OCI-LY7 (cell line): ENCODE measurements around the gene MSH2. TPM values are rescaled to one million over a fixed set of nuclear protein-coding genes. Genes with fewer than 3 reads are reported as not detected.
A peak's percentile ranks its signal among the peaks of the same experiment; 100 is the strongest.

ENCODE experiments used
- BruUV-seq: library from RNA; stranded (reverse); fragments of 400-500 nt; replicated peaks from 2 replicates; lab custom pipeline; 2021; lab: Mats Ljungman, UMichigan
- CTCF ChIA-PET: fragments of 300-600 bp; sonication (Branson Sonifier 250); formaldehyde crosslinking; loops from one replicate; lab custom pipeline; 2022; ENCODE audit warnings: antibody characterized with exemption; ENCODE audit not compliant: unreplicated experiment; lab: Charles Lee
- POLR2A ChIA-PET: fragments of 300-600 bp; sonication (Branson Sonifier 250); formaldehyde crosslinking; loops from one replicate; lab custom pipeline; 2022; ENCODE audit warnings: antibody characterized with exemption; lab: Charles Lee
- DNase-seq: peaks from one replicate; pipeline ENCODE4 v3.0.0-alpha.2; 2015; ENCODE audit warnings: low spot score
- H2AFZ ChIP-seq: fragments of 200-600 bp; sonication (generic), shearing (Covaris generic); 2 replicates; pipeline ENCODE4 v1.6.1; 2014; ENCODE audit warnings: mild to moderate bottlenecking, antibody characterized with exemption, low read length, moderate library complexity
- H3K27ac ChIP-seq: fragments of 200-600 bp; sonication (generic); 2 replicates; pipeline ENCODE4 v1.5.1; 2014; ENCODE audit warnings: mixed run types, low read depth, mild to moderate bottlenecking, moderate library complexity, low read length, inconsistent platforms; ENCODE audit not compliant: poor library complexity, severe bottlenecking
- H3K36me3 ChIP-seq: fragments of 200-600 bp; sonication (generic); 2 replicates; pipeline ENCODE4 v1.6.1; 2014; ENCODE audit warnings: mild to moderate bottlenecking, antibody characterized with exemption, low read length, moderate library complexity, mixed read lengths; ENCODE audit not compliant: insufficient read depth
- H3K4me1 ChIP-seq: fragments of 200-600 bp; sonication (generic); 2 replicates; pipeline ENCODE4 v1.5.1; 2014; ENCODE audit warnings: mild to moderate bottlenecking, low read length; ENCODE audit not compliant: insufficient read depth, poor library complexity, severe bottlenecking
- H3K4me2 ChIP-seq: fragments of 200-600 bp; sonication (generic); 2 replicates; pipeline ENCODE4 v1.6.1; 2014; ENCODE audit warnings: mild to moderate bottlenecking, low read length
- H3K4me3 ChIP-seq: fragments of 200-600 bp; sonication (generic); 2 replicates; pipeline ENCODE4 v1.5.1; 2014; ENCODE audit warnings: mild to moderate bottlenecking, low read depth, low read length; ENCODE audit not compliant: poor library complexity, severe bottlenecking
- H3K79me2 ChIP-seq: fragments of 200-600 bp; sonication (generic); 2 replicates; pipeline ENCODE4 v1.6.1; 2016; ENCODE audit warnings: low read depth, mild to moderate bottlenecking, low read length, moderate library complexity, mixed read lengths; ENCODE audit not compliant: insufficient read depth
- H3K9me2 ChIP-seq: fragments of 200-600 bp; sonication (generic); 2 replicates; pipeline ENCODE4 v1.6.1; 2016; ENCODE audit warnings: mild to moderate bottlenecking, low read length, mixed read lengths; ENCODE audit not compliant: insufficient read depth
- H3K9me3 ChIP-seq: fragments of 200-600 bp; sonication (generic); 2 replicates; pipeline ENCODE4 v1.6.1; 2014; ENCODE audit warnings: mild to moderate bottlenecking, mixed run types, low read length, mixed read lengths
- H4K20me1 ChIP-seq: fragments of 200-600 bp; sonication (generic); 2 replicates; pipeline ENCODE4 v1.6.1; 2014; ENCODE audit warnings: mild to moderate bottlenecking, antibody characterized with exemption, low read length, moderate library complexity, mixed read lengths; ENCODE audit not compliant: insufficient read depth
- EZH2phosphoT487 ChIP-seq: fragments of 200-600 bp; sonication (generic); IDR thresholded peaks from 2 replicates; pipeline ENCODE4 v1.6.1; 2018; ENCODE audit warnings: low read depth, borderline replicate concordance, mild to moderate bottlenecking, mixed run types, antibody characterized with exemption, low read length, moderate library complexity, mixed read lengths
- intact Hi-C: fragments of 100-400 bp; cut with micrococcal nuclease; formaldehyde crosslinking; loops from one replicate; pipeline ENCODE4 v1.10.0; 2022; ENCODE audit not compliant: unreplicated experiment
- total RNA-seq, 2 experiments: library from RNA; depleted of rRNA in 1 of 2; stranded (reverse); fragments of >200 nt in 1 of 2; shearing (Covaris generic) in 1 of 2; gene quantifications; 2 replicates each; pipeline ENCODE4 v1.2.3, GENCODE V29; 2014 to 2022
- TF ChIP-seq, protein P1 (sequence below): fragments of 200-600 bp; sonication (generic); conservative IDR thresholded peaks from 2 replicates; pipeline ENCODE4 v1.5.1; 2014; ENCODE audit warnings: mild to moderate bottlenecking, antibody characterized with exemption, low read length, moderate library complexity, mixed read lengths

MSH2 gene
- total RNA-seq, 2 experiments from 2014 or later, result 96.8 to 97.8 TPM

DNA sequence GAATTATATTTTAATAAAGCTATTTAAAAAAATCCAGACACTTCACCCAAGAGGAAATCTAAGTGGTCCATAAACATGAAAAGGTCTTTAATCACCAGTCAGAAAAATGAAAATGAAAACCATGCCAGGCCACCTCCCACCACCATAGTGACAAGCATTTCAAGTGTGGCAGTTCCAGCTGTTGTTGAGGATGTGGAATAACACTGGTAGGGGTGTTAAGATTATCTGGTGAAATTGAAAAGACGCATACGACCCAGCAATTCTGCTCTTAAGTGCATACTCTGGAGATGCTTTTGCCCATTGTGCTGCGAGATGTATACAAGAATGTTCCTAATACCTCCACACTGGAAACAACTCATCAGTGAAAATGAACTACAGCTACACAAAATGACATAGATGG lies 82.2 kb downstream of the MSH2 start:
- no TSS peak for BruUV-seq
- H3K27ac ChIP-seq, result no peak overlapping the region
- no peak overlapping the region for H2AFZ ChIP-seq
- ChIA-PET CTCF (interaction anchor here (0.9 kb wide), 1 partner anchor 97 kb away, joined by 3 read pairs; no protein-coding TSS in a partner anchor), POLR2A (interaction anchor here (0.6 to 0.7 kb wide), 2 partner anchors 44 to 419 kb away, joined by 3 read pairs; no protein-coding TSS in a partner anchor)
- H3K4me3 ChIP-seq, result no peak overlapping the region
- no peaks in the 10 kb centered on the region for H3K9me3 ChIP-seq
- intact Hi-C loops, result no loop called here
- TF ChIP-seq, protein P1, sequence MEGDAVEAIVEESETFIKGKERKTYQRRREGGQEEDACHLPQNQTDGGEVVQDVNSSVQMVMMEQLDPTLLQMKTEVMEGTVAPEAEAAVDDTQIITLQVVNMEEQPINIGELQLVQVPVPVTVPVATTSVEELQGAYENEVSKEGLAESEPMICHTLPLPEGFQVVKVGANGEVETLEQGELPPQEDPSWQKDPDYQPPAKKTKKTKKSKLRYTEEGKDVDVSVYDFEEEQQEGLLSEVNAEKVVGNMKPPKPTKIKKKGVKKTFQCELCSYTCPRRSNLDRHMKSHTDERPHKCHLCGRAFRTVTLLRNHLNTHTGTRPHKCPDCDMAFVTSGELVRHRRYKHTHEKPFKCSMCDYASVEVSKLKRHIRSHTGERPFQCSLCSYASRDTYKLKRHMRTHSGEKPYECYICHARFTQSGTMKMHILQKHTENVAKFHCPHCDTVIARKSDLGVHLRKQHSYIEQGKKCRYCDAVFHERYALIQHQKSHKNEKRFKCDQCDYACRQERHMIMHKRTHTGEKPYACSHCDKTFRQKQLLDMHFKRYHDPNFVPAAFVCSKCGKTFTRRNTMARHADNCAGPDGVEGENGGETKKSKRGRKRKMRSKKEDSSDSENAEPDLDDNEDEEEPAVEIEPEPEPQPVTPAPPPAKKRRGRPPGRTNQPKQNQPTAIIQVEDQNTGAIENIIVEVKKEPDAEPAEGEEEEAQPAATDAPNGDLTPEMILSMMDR, result no peak
- TF ChIP-seq EZH2phosphoT487, result no peak
- H3K4me1 ChIP-seq, result peaks cover 18% of the 10 kb centered on the region
- H3K36me3 ChIP-seq, result peaks cover 66% of the 10 kb centered on the region
- DNase-seq, result no peak
- H3K79me2 ChIP-seq, result no peaks in the 10 kb centered on the region
- H3K9me2 ChIP-seq, result no peaks in the 10 kb centered on the region
- H4K20me1 ChIP-seq, result no peaks in the 10 kb centered on the region
- H3K4me2 ChIP-seq, result no peak overlapping the region

DNA sequence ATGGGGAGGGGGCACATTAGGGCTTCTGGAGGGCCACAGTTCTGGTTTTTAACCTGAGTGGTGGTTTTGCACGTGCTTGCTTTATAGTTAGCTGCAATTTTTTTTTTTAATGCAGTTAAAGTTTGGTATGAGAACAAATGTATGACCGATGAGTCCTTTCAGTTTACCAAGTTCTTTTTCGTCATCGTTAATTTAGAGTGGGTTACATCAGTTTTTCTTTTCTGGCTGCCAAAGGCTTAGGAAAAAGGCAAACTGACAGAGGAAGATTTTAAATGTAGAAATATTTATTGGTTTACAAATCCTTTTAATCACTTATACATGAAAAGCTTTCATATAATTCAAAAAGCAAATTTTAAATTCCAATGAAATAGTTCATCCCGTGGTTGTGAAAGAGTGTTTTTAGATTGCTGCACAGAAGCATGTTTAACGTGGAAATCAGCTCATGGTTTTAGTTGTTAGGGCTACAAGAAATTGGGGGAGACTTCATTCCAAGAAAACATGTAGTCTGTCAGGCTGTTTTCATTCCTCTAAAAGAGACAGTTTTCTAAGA lies 82.9 kb downstream of the MSH2 start:
- H2AFZ ChIP-seq, result no peak overlapping the region
- H3K4me1 ChIP-seq, result peaks cover 18% of the 10 kb centered on the region
- no peak for TF ChIP-seq EZH2phosphoT487
- TF ChIP-seq, protein P1, result no peak
- BruUV-seq, result no TSS peak
- no peaks in the 10 kb centered on the region for H3K79me2 ChIP-seq
- H3K4me3 ChIP-seq, result no peak overlapping the region
- intact Hi-C loops, result no loop called here
- H3K9me2 ChIP-seq, result no peaks in the 10 kb centered on the region
- POLR2A ChIA-PET, result interaction anchor here (0.6 to 2.2 kb wide), 5 partner anchors 11 to 418 kb away, joined by 3 to 12 read pairs (median 3); partner anchors contain the start of gene MSH2
- H3K9me3 ChIP-seq, result no peaks in the 10 kb centered on the region
- H3K36me3 ChIP-seq, result peaks cover 60% of the 10 kb centered on the region
- no peak overlapping the region for H3K27ac ChIP-seq
- no peaks in the 10 kb centered on the region for H4K20me1 ChIP-seq
- no peak overlapping the region for H3K4me2 ChIP-seq
- no peak for DNase-seq
- CTCF ChIA-PET, result no interaction called here

DNA sequence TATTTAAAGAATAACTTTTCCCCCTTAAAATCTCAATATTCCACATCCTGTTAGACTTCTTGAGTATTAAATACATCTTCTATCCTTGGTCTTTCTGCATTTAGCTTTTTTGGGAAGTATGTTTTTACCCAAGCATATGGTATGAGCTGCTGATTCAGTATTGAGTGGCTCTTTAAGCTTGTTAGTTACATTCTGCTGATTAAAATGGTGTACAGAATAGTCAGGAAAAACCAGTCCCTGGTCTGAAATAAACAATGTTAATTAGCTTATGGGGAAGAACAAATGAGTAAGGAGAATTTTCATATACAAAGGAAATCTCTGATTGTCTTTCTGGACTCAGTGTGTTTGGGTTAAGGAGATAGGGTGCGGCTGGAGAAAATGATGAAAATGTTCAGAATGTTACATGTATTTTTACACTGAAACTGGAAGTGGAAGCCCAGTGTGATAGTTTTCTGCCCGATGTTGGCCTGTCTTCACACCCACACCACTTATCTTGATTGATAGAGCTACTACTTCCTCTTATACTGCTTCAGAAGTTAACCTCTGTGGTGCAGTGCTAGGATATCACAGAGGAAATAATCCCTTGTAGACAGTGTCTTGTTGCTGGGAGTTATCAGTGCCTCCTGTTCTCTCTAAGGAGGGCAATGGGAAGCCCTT lies 84.0 kb downstream of the MSH2 start:
- POLR2A ChIA-PET, result interaction anchor here (0.7 to 2.2 kb wide), 9 partner anchors 9 to 310 kb away, joined by 3 to 12 read pairs (median 3); partner anchors contain the start of gene MSH2
- H3K27ac ChIP-seq, result peak overlapping the region; percentile 15

More for the DNA sequence above, 84.0 kb downstream of the MSH2 start:
- no TSS peak for BruUV-seq
- CTCF ChIA-PET, result interaction anchor here (0.9 to 1.0 kb wide), 2 partner anchors 33 to 46 kb away, joined by 3 to 5 read pairs; no protein-coding TSS in a partner anchor
- Histone ChIP-seq H3K4me1 (peaks cover 18% of the 10 kb centered on the region), H3K4me2 (peak overlapping the region; percentile 41), H3K9me2 (no peaks in the 10 kb centered on the region), H2AFZ (no peak overlapping the region), H3K36me3 (peaks cover 53% of the 10 kb centered on the region), H3K4me3 (no peak overlapping the region), H3K9me3 (peaks cover 3% of the 10 kb centered on the region; the same call in 1 of the 2 replicates), H4K20me1 (no peaks in the 10 kb centered on the region), H3K79me2 (no peaks in the 10 kb centered on the region)
- TF ChIP-seq EZH2phosphoT487, result no peak
- TF ChIP-seq, protein P1, result no peak
- peak; percentile 67 for DNase-seq
- intact Hi-C loops, result no loop called here
